DOHH2 (cell line): ENCODE data around the gene NSUN3.

Experiments
- H3F3A ChIP-seq: fragments of 200-600 bp; sonication (generic), shearing (Covaris generic); 2 replicates; pipeline ENCODE4 v1.6.0; 2016; ENCODE audit warnings: antibody characterized with exemption, mild to moderate bottlenecking; ENCODE audit not compliant: control insufficient read depth, insufficient read depth
- H3K27ac ChIP-seq: fragments of 200-600 bp; sonication (generic); 2 replicates; pipeline ENCODE4 v1.5.1; 2014; ENCODE audit warnings: low read depth, mild to moderate bottlenecking, low read length, moderate library complexity
- H3K27me3 ChIP-seq: fragments of 200-600 bp; sonication (generic); 2 replicates; pipeline ENCODE4 v1.6.1; 2014; ENCODE audit warnings: mild to moderate bottlenecking, low read length, mixed read lengths; ENCODE audit not compliant: control insufficient read depth
- H3K36me3 ChIP-seq: fragments of 200-600 bp; sonication (generic); 2 replicates; pipeline ENCODE4 v1.6.1; 2014; ENCODE audit warnings: mild to moderate bottlenecking, low read length, moderate library complexity, mixed read lengths; ENCODE audit not compliant: control insufficient read depth
- H3K4me1 ChIP-seq: fragments of 200-600 bp; sonication (generic); 2 replicates; pipeline ENCODE4 v1.6.1; 2014; ENCODE audit warnings: mild to moderate bottlenecking, low read length, mixed read lengths; ENCODE audit not compliant: control insufficient read depth
- H3K4me2 ChIP-seq: fragments of 200-600 bp; sonication (generic); 2 replicates; pipeline ENCODE4 v1.6.0; 2014; ENCODE audit warnings: mild to moderate bottlenecking, low read length, moderate library complexity
- H3K4me3 ChIP-seq: fragments of 200-600 bp; sonication (generic); 2 replicates; pipeline ENCODE4 v1.5.1; 2014; ENCODE audit warnings: mild to moderate bottlenecking, low read length, mixed read lengths
- H3K79me2 ChIP-seq: fragments of 200-600 bp; sonication (generic); 2 replicates; pipeline ENCODE4 v1.6.1; 2014; ENCODE audit warnings: mild to moderate bottlenecking, low read length, mixed read lengths; ENCODE audit not compliant: control insufficient read depth
- H3K9me2 ChIP-seq: fragments of 200-600 bp; sonication (generic); replicated peaks from 2 replicates; pipeline ENCODE4 v1.6.1; 2014; ENCODE audit warnings: mild to moderate bottlenecking, low read length, mixed read lengths; ENCODE audit not compliant: control insufficient read depth
- H3K9me3 ChIP-seq: fragments of 200-600 bp; sonication (generic); 2 replicates; pipeline ENCODE4 v1.6.1; 2014; ENCODE audit warnings: antibody characterized with exemption, low read length, mixed read lengths; ENCODE audit not compliant: control insufficient read depth, insufficient read depth
- H4K20me1 ChIP-seq: fragments of 200-600 bp; sonication (generic); 2 replicates; pipeline ENCODE4 v1.6.0; 2014; ENCODE audit warnings: low read depth, mild to moderate bottlenecking, antibody characterized with exemption, low read length, moderate library complexity; ENCODE audit not compliant: control insufficient read depth, insufficient read depth
- EZH2phosphoT487 ChIP-seq: fragments of 200-600 bp; sonication (generic); IDR thresholded peaks from 2 replicates; pipeline ENCODE4 v1.6.1; 2017; ENCODE audit warnings: borderline replicate concordance, mild to moderate bottlenecking, antibody characterized with exemption, low read length, moderate library complexity, mixed read lengths
- TF ChIP-seq, protein P1 (sequence below): fragments of 200-600 bp; sonication (generic); IDR thresholded peaks from one replicate; pipeline ENCODE4 v1.5.1; 2014; ENCODE audit warnings: antibody characterized with exemption, mild to moderate bottlenecking, low read depth, low read length; ENCODE audit not compliant: poor library complexity, severe bottlenecking

Gene NSUN3

DNA sequence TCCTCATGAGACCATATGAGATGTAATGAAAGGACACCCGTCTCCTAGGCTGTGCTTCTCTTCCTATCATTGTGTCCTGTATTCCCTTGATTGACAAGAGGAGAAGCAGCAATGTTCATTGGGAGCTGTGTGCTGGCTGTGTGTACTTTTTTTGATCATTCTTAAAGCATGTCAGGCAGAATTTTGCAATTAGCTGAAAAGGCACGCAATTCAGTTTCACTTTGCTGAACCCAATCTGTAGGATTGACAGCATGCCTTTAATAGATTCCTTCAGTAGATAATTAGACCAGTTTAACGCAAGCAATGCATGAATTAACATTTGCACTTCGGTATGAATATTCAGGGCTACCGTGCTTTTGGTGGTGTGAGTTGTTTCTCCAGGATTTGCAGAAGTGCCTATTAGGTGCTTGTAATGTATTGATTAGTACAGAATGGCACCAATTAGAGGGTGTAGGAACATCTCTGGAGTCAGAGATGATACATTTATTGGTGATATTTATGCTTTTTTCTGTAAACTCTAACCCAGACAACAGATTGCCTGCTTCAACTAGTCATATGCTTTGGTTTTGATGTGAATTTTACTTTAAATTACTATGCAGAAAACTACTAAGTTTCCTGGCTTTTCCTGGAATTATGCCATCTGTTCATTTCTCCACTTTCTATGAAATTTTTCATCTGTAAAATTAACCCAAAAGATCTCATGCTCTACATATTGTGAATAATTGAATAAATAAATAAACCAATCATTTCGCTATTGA is 114.3 kb downstream of the NSUN3 start:
- Histone ChIP-seq H3K9me3 (no peaks in the 10 kb centered on the region), H3F3A (no peaks in the 10 kb centered on the region), H3K36me3 (no peaks in the 10 kb centered on the region), H3K4me2 (no peak overlapping the region), H4K20me1 (no peaks in the 10 kb centered on the region), H3K79me2 (no peaks in the 10 kb centered on the region), H3K27ac (no peak overlapping the region), H3K9me2 (no peaks in the 10 kb centered on the region), H3K27me3 (no peaks in the 10 kb centered on the region), H3K4me1 (no peaks in the 10 kb centered on the region), H3K4me3 (no peak overlapping the region)
- TF ChIP-seq, protein P1, sequence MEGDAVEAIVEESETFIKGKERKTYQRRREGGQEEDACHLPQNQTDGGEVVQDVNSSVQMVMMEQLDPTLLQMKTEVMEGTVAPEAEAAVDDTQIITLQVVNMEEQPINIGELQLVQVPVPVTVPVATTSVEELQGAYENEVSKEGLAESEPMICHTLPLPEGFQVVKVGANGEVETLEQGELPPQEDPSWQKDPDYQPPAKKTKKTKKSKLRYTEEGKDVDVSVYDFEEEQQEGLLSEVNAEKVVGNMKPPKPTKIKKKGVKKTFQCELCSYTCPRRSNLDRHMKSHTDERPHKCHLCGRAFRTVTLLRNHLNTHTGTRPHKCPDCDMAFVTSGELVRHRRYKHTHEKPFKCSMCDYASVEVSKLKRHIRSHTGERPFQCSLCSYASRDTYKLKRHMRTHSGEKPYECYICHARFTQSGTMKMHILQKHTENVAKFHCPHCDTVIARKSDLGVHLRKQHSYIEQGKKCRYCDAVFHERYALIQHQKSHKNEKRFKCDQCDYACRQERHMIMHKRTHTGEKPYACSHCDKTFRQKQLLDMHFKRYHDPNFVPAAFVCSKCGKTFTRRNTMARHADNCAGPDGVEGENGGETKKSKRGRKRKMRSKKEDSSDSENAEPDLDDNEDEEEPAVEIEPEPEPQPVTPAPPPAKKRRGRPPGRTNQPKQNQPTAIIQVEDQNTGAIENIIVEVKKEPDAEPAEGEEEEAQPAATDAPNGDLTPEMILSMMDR: no peak
- TF ChIP-seq EZH2phosphoT487: no peak
